DND-41 (cell line): Measurements from ENCODE around the gene POLR2J.

ENCODE experiments used
- CTCF ChIP-seq: IDR thresholded peaks from 2 replicates; pipeline ENCODE4 v1.5.1; 2012; ENCODE audit warnings: borderline replicate concordance, low read length, moderate library complexity, mild to moderate bottlenecking; ENCODE audit not compliant: poor library complexity, severe bottlenecking; ENCODE audit errors: extremely low read depth
- EZH2 ChIP-seq: IDR thresholded peaks from 3 replicates; pipeline ENCODE4 v1.6.1; 2012; ENCODE audit warnings: borderline replicate concordance, low read depth, mild to moderate bottlenecking, moderate library complexity, low read length, inconsistent platforms; ENCODE audit not compliant: severe bottlenecking

- TF ChIP-seq CTCF (no peak), EZH2 (no peak)
Observed at GRCh38 chr7:102449136-102449535, 29.6 kb downstream of the POLR2J start.
